Panc1 (cell line): Measurements from ENCODE around the gene INSYN2B. TPM values are rescaled to one million over a fixed set of nuclear protein-coding genes. Genes with fewer than 3 reads are reported as not detected.

Source experiments
- ATAC-seq: fragments of 200-7000 bp; cut with Tn5 transposase; 2 replicates; pipeline ENCODE4 v1.9.1; 2020; ENCODE audit warnings: mild to moderate bottlenecking, moderate library complexity
- BruUV-seq: library from RNA; stranded (reverse); fragments of 400-500 nt; replicated peaks from 2 replicates; lab custom pipeline; 2021; lab: Mats Ljungman, UMichigan
- CTCF ChIA-PET: fragments of 300-600 bp; sonication (Branson Sonifier 250); formaldehyde crosslinking; loops from one replicate; lab custom pipeline; 2022; ENCODE audit warnings: antibody characterized with exemption; lab: Charles Lee
- POLR2A ChIA-PET: fragments of 300-600 bp; sonication (Branson Sonifier 250); formaldehyde crosslinking; loops from one replicate; lab custom pipeline; 2022; ENCODE audit warnings: antibody characterized with exemption; lab: Charles Lee
- DNase-seq: peaks from one replicate; pipeline ENCODE4 v3.0.0-alpha.2; 2010; ENCODE audit warnings: low read depth, low spot score
- H3K27ac ChIP-seq: 2 replicates; pipeline ENCODE4 v1.5.1; 2011; ENCODE audit warnings: mild to moderate bottlenecking, low read length, inconsistent platforms
- H3K27me3 ChIP-seq: fragments of 200-500 bp; sonication (Bioruptor generic); 2 replicates; pipeline ENCODE4 v1.6.0; 2014; ENCODE audit warnings: low read length, inconsistent platforms; ENCODE audit not compliant: control insufficient read depth, insufficient read depth
- H3K36me3 ChIP-seq: fragments of 200-500 bp; sonication (Bioruptor generic); 2 replicates; pipeline ENCODE4 v1.5.1; 2014; ENCODE audit warnings: inconsistent platforms, mild to moderate bottlenecking, low read length, moderate library complexity; ENCODE audit not compliant: control insufficient read depth, insufficient read depth
- H3K4me1 ChIP-seq: 2 replicates; pipeline ENCODE4 v1.5.1; 2011; ENCODE audit warnings: inconsistent platforms, mild to moderate bottlenecking, low read length, moderate library complexity; ENCODE audit not compliant: control insufficient read depth, insufficient read depth
- H3K4me3 ChIP-seq, 2 experiments: 2 replicates each; pipeline ENCODE4 v1.5.1; 2011 to 2012; ENCODE audit warnings: low read depth in 2 of 2, low read length in 2 of 2, mild to moderate bottlenecking in 2 of 2, inconsistent platforms in 1 of 2, moderate library complexity in 1 of 2
- H3K9me3 ChIP-seq: fragments of 200-500 bp; sonication (Bioruptor generic); 2 replicates; pipeline ENCODE4 v1.5.1; 2014; ENCODE audit warnings: low read depth, mild to moderate bottlenecking, inconsistent platforms, low read length, moderate library complexity; ENCODE audit not compliant: control insufficient read depth, insufficient read depth
- POLR2AphosphoS5 ChIP-seq: IDR thresholded peaks from 2 replicates; pipeline ENCODE4 v1.6.1; 2012; ENCODE audit warnings: mild to moderate bottlenecking, low read depth, low read length, moderate library complexity
- SIN3A ChIP-seq: IDR thresholded peaks from 2 replicates; pipeline ENCODE4 v1.6.1; 2012; ENCODE audit warnings: low read depth, mild to moderate bottlenecking, low read length, moderate library complexity, borderline replicate concordance; ENCODE audit not compliant: insufficient read depth
- TCF7L2 ChIP-seq: IDR thresholded peaks from 2 replicates; pipeline ENCODE4 v1.6.1; 2011; ENCODE audit warnings: mild to moderate bottlenecking, low read depth, low read length, inconsistent platforms
- in situ Hi-C: cut with HindIII; loops from 2 replicates; pipeline ENCODE4 v1.10.0; 2016; ENCODE audit warnings: low sequenced_read_pairs, low pct_unique_long_range_greater_than_20kb
- intact Hi-C: fragments of 100-400 bp; cut with micrococcal nuclease; formaldehyde crosslinking; loops from one replicate; pipeline ENCODE4 v1.10.0; 2022; ENCODE audit not compliant: unreplicated experiment
- total RNA-seq: library from RNA; stranded (reverse); gene quantifications from one replicate; pipeline ENCODE4 v1.2.1, GENCODE V29; 2021; ENCODE audit not compliant: unreplicated experiment
- TF ChIP-seq, protein P1 (sequence below): fragments of 450-650 bp; IDR thresholded peaks from 2 replicates; pipeline ENCODE4 v1.5.1; 2017; ENCODE audit warnings: mild to moderate bottlenecking
- TF ChIP-seq, protein P2 (sequence below), 2 experiments: IDR thresholded peaks; 2 replicates each; pipeline ENCODE4 v1.6.1; 2011 to 2012; ENCODE audit warnings: low read depth in 2 of 2, control low read depth in 1 of 2, low read length in 1 of 2, mild to moderate bottlenecking in 1 of 2, moderate library complexity in 1 of 2; ENCODE audit not compliant: insufficient read depth in 1 of 2

Gene INSYN2B
- total RNA-seq, 1 experiment from 2014 or later = 0.28 TPM

DNA sequence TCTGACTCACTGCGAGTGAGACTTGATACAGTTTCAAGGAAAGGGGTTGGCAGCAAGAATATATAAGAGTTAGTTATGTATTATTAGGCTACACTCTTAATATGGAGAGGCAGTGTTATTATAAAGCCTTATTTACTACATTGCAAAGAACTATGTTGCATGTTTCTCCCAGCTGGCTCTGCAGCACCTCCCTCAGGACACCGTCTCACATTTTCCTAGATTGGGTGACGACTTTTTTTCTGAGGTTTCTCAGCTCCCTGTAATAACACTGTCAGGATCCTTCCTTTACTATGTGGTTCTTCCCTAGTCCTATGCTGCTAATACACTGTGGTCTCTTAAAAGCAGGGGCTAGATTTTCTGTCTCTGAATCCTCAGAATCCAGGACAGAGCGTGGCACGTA is 153.7 kb downstream of the INSYN2B start:
- in situ Hi-C loops (no loop called here), intact Hi-C loops (no loop called here)
- Histone ChIP-seq H3K27ac (no peak overlapping the region), H3K9me3 (no peaks in the 10 kb centered on the region), H3K27me3 (no peaks in the 10 kb centered on the region), H3K4me1 (no peaks in the 10 kb centered on the region), H3K4me3 (no peak overlapping the region), H3K36me3 (no peaks in the 10 kb centered on the region)
- ATAC-seq (no peak), DNase-seq (no peak)
- TF ChIP-seq, protein P1, sequence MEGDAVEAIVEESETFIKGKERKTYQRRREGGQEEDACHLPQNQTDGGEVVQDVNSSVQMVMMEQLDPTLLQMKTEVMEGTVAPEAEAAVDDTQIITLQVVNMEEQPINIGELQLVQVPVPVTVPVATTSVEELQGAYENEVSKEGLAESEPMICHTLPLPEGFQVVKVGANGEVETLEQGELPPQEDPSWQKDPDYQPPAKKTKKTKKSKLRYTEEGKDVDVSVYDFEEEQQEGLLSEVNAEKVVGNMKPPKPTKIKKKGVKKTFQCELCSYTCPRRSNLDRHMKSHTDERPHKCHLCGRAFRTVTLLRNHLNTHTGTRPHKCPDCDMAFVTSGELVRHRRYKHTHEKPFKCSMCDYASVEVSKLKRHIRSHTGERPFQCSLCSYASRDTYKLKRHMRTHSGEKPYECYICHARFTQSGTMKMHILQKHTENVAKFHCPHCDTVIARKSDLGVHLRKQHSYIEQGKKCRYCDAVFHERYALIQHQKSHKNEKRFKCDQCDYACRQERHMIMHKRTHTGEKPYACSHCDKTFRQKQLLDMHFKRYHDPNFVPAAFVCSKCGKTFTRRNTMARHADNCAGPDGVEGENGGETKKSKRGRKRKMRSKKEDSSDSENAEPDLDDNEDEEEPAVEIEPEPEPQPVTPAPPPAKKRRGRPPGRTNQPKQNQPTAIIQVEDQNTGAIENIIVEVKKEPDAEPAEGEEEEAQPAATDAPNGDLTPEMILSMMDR = peak; percentile 23; the same call in 1 of the 2 replicates
- no peak for TF ChIP-seq TCF7L2
- no TSS peak for BruUV-seq
- CTCF ChIA-PET = interaction anchor here (1.1 kb wide), 1 partner anchor 125 kb away, joined by 4 read pairs; no protein-coding TSS in a partner anchor
- POLR2A ChIA-PET = no interaction called here

DNA sequence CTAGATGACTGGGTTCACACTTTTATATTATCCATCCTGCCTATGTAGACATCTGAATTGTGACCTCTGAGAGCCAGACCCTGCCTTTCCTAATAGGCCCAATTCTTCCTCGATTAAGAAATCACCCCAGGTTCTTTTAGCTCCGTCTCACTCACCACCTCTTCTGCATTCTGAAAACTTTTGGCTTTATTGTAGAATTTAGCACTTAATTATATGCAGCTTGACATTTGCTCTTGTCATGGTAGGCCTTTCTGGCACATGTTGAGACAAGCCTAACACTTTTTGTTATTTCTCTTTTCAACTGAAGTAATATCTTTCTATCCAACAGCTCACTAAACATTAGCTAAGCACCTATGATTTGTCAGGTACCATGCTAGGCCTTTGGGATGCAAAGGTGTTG is 163.3 kb downstream of the INSYN2B start:
- in situ Hi-C loops = no loop called here
- POLR2A ChIA-PET = no interaction called here
- CTCF ChIA-PET = no interaction called here
- H3K4me1 ChIP-seq = no peaks in the 10 kb centered on the region
- H3K36me3 ChIP-seq = no peaks in the 10 kb centered on the region
- no peak overlapping the region for H3K4me3 ChIP-seq
- intact Hi-C loops = no loop called here
- DNase-seq = no peak
- no peak overlapping the region for H3K27ac ChIP-seq
- H3K9me3 ChIP-seq = no peaks in the 10 kb centered on the region; the same call in 1 of the 2 replicates
- no peaks in the 10 kb centered on the region for H3K27me3 ChIP-seq
- ATAC-seq = no peak
- no peak for TF ChIP-seq TCF7L2
- TF ChIP-seq, protein P1 = no peak
- no peak for TF ChIP-seq SIN3A
- TF ChIP-seq POLR2AphosphoS5 = no peak
- TF ChIP-seq, protein P2, sequence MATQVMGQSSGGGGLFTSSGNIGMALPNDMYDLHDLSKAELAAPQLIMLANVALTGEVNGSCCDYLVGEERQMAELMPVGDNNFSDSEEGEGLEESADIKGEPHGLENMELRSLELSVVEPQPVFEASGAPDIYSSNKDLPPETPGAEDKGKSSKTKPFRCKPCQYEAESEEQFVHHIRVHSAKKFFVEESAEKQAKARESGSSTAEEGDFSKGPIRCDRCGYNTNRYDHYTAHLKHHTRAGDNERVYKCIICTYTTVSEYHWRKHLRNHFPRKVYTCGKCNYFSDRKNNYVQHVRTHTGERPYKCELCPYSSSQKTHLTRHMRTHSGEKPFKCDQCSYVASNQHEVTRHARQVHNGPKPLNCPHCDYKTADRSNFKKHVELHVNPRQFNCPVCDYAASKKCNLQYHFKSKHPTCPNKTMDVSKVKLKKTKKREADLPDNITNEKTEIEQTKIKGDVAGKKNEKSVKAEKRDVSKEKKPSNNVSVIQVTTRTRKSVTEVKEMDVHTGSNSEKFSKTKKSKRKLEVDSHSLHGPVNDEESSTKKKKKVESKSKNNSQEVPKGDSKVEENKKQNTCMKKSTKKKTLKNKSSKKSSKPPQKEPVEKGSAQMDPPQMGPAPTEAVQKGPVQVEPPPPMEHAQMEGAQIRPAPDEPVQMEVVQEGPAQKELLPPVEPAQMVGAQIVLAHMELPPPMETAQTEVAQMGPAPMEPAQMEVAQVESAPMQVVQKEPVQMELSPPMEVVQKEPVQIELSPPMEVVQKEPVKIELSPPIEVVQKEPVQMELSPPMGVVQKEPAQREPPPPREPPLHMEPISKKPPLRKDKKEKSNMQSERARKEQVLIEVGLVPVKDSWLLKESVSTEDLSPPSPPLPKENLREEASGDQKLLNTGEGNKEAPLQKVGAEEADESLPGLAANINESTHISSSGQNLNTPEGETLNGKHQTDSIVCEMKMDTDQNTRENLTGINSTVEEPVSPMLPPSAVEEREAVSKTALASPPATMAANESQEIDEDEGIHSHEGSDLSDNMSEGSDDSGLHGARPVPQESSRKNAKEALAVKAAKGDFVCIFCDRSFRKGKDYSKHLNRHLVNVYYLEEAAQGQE (IDR thresholded peaks at IDR 0.05; ENCODE audit: insufficient read depth in 1 of 2, low read depth in 2 of 2, low read length in 1 of 2) = no peak
- BruUV-seq = no TSS peak
